B cell (primary cell): ENCODE measurements around the gene DPEP2.

Source experiments
- CTCF ChIP-seq: fragments of 200-600 bp; IDR thresholded peaks from one replicate; pipeline ENCODE4 v1.8.0; 2022; ENCODE audit warnings: antibody characterized with exemption, mild to moderate bottlenecking
- EZH2 ChIP-seq: IDR thresholded peaks from 2 replicates; pipeline ENCODE4 v1.6.1; 2012; ENCODE audit warnings: borderline replicate concordance, low read depth, mild to moderate bottlenecking, moderate library complexity, low read length; ENCODE audit not compliant: insufficient read depth, poor library complexity, severe bottlenecking

- TF ChIP-seq EZH2 = no peak
- TF ChIP-seq CTCF = no peak
Measured at GRCh38 chr16:67968400-67969253, 30.7 kb downstream of the DPEP2 start, which contains the start of gene SLC12A4.
